ENCODE measurements around the gene PCED1B. TPM values are rescaled to one million over a fixed set of nuclear protein-coding genes. Genes with fewer than 3 reads are reported as not detected.
"Not testable (repeated sequence)": the region's sequence is repeated elsewhere in the genome, so short reads cannot be mapped to it uniquely, and the experiment has no call there.

Gene PCED1B
- total RNA-seq, 1 donor from 2014 or later, result 0.41 TPM

GRCh38 chr12:47048541-47048940, 30.9 kb upstream of the PCED1B start:
- H3K4me3 Mint-ChIP-seq, result no peak overlapping the region
- no peak for DNase-seq (ENCODE audit: extremely low spot score, unreplicated experiment)
- no peak overlapping the region for H3K27ac Mint-ChIP-seq
- no peak for TF ChIP-seq CTCF (conservative IDR thresholded peaks at IDR 0.05)
- no peaks in the 10 kb centered on the region for H3K27me3 Mint-ChIP-seq
- no peaks in the 10 kb centered on the region for H3K9me3 Mint-ChIP-seq
- no peaks in the 10 kb centered on the region for H3K36me3 Mint-ChIP-seq
- no peaks in the 10 kb centered on the region for H3K4me1 Mint-ChIP-seq (ENCODE audit: unreplicated experiment)

- not testable (repeated sequence) for H3K36me3 Mint-ChIP-seq; H3K4me1 Mint-ChIP-seq (ENCODE audit: unreplicated experiment); H3K9me3 Mint-ChIP-seq; DNase-seq (ENCODE audit: extremely low spot score, unreplicated experiment); H3K4me3 Mint-ChIP-seq; H3K27ac Mint-ChIP-seq; H3K27me3 Mint-ChIP-seq
Observed at GRCh38 chr12:47051291-47051690, 28.1 kb upstream of the PCED1B start.

- H3K27me3 Mint-ChIP-seq, result no peaks in the 10 kb centered on the region
- no peaks in the 10 kb centered on the region for H3K4me1 Mint-ChIP-seq (ENCODE audit: unreplicated experiment)
- no peak overlapping the region for H3K4me3 Mint-ChIP-seq
- H3K9me3 Mint-ChIP-seq, result no peaks in the 10 kb centered on the region
- no peaks in the 10 kb centered on the region for H3K36me3 Mint-ChIP-seq
- TF ChIP-seq CTCF (conservative IDR thresholded peaks at IDR 0.05), result no peak
- DNase-seq (ENCODE audit: extremely low spot score, unreplicated experiment), result no peak
- H3K27ac Mint-ChIP-seq, result no peak overlapping the region
Observed at GRCh38 chr12:47052274-47052673, 27.1 kb upstream of the PCED1B start.

GRCh38 chr12:47053961-47054360, 25.5 kb upstream of the PCED1B start:
- no peak overlapping the region for H3K4me3 Mint-ChIP-seq
- H3K36me3 Mint-ChIP-seq, result no peaks in the 10 kb centered on the region
- no peaks in the 10 kb centered on the region for H3K4me1 Mint-ChIP-seq (ENCODE audit: unreplicated experiment)
- DNase-seq (ENCODE audit: extremely low spot score, unreplicated experiment), result no peak
- H3K27me3 Mint-ChIP-seq, result no peaks in the 10 kb centered on the region
- no peaks in the 10 kb centered on the region for H3K9me3 Mint-ChIP-seq
- no peak overlapping the region for H3K27ac Mint-ChIP-seq
- TF ChIP-seq CTCF (conservative IDR thresholded peaks at IDR 0.05), result no peak

GRCh38 chr12:47054659-47055058, 24.8 kb upstream of the PCED1B start:
- Mint-ChIP-seq H3K27ac (no peak overlapping the region), H3K9me3 (no peaks in the 10 kb centered on the region), H3K4me3 (no peak overlapping the region), H3K36me3 (no peaks in the 10 kb centered on the region), H3K27me3 (no peaks in the 10 kb centered on the region), H3K4me1 (ENCODE audit: unreplicated experiment) (no peaks in the 10 kb centered on the region)
- TF ChIP-seq CTCF (conservative IDR thresholded peaks at IDR 0.05), result no peak
- no peak for DNase-seq (ENCODE audit: extremely low spot score, unreplicated experiment)

- H3K4me1 Mint-ChIP-seq (ENCODE audit: unreplicated experiment); H3K36me3 Mint-ChIP-seq; DNase-seq (ENCODE audit: extremely low spot score, unreplicated experiment); H3K27ac Mint-ChIP-seq; H3K27me3 Mint-ChIP-seq; H3K4me3 Mint-ChIP-seq; H3K9me3 Mint-ChIP-seq: not testable (repeated sequence)
Observed at GRCh38 chr12:47055856-47056255, 23.6 kb upstream of the PCED1B start.

- H3K4me3 Mint-ChIP-seq; H3K4me1 Mint-ChIP-seq (ENCODE audit: unreplicated experiment); H3K27ac Mint-ChIP-seq; H3K36me3 Mint-ChIP-seq; H3K9me3 Mint-ChIP-seq; H3K27me3 Mint-ChIP-seq; DNase-seq (ENCODE audit: extremely low spot score, unreplicated experiment): not testable (repeated sequence)
Observed at GRCh38 chr12:47056944-47057343, 22.5 kb upstream of the PCED1B start.

- not testable (repeated sequence) for DNase-seq (ENCODE audit: extremely low spot score, unreplicated experiment); H3K9me3 Mint-ChIP-seq; H3K4me1 Mint-ChIP-seq (ENCODE audit: unreplicated experiment); H3K36me3 Mint-ChIP-seq; H3K27me3 Mint-ChIP-seq; H3K4me3 Mint-ChIP-seq; H3K27ac Mint-ChIP-seq
Observed at GRCh38 chr12:47058640-47059039, 20.8 kb upstream of the PCED1B start.
